ENCODE measurements around the gene VTI1A.

GRCh38 chr10:112769611-112770370, 322.8 kb downstream of the VTI1A start:
- TF ChIP-seq POLR2A (IDR thresholded peaks at IDR 0.05; ENCODE audit: low read length) = no peak
- TF ChIP-seq GATA1 (IDR thresholded peaks at IDR 0.05; ENCODE audit: low read depth, low read length) = no peak

All from erythroblast (primary cell).